Erythroblast (primary cell): ENCODE measurements around the gene ICOSLG.
"Not testable (repeated sequence)": the region's sequence is repeated elsewhere in the genome, so short reads cannot be mapped to it uniquely, and the experiment has no call there.

Experiments
- GATA1 ChIP-seq: IDR thresholded peaks from 2 replicates; pipeline ENCODE4 v1.6.1; 2011; ENCODE audit warnings: low read depth, mild to moderate bottlenecking, control low read depth, low read length, moderate library complexity
- POLR2A ChIP-seq: IDR thresholded peaks from 2 replicates; pipeline ENCODE4 v1.6.1; 2011; ENCODE audit warnings: mild to moderate bottlenecking, low read length

DNA sequence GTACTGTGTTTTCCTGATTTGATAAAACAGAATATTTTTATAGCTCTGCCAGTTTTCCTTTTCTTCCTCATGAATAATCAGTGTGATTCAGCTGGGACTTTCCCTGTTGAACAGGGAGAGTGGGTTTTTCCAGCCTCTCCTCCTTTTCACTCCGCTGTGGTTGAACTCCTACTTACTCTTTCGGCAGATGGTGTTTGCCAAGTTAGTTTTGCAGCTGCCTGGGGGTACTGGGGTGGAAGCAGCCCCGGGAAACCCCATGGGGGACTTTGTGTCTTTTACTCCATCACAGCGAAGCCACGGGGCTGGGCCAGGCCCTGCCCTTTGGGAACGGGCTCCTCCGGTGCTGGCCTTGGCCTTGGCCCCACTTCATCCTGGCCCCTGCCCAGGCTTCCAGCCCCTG, 55.9 kb downstream of the ICOSLG start:
- not testable (repeated sequence) for TF ChIP-seq POLR2A, GATA1
